Measurements from ENCODE around the gene HDHD5.

The HDHD5 gene

GRCh38 chr22:17158568-17159503 lies at the start of gene HDHD5:
TSS of gene HDHD5 (minus strand) at chr22:17159277. CDS start at chr22:17159251, 26 bp downstream.
- DNase-seq (ENCODE audit: low read depth in 1 of 2, low spot score in 1 of 2), result peak; percentile 78 to 82

- no peak for DNase-seq (ENCODE audit: low read depth in 1 of 2, low spot score in 1 of 2)
Measured at GRCh38 chr22:17205432-17205831, 46.4 kb upstream of the HDHD5 start.

GRCh38 chr22:17201285-17201945 lies 42.3 kb upstream of the HDHD5 start:
- no peak for DNase-seq (ENCODE audit: low read depth in 1 of 2, low spot score in 1 of 2)

GRCh38 chr22:17199003-17199731 lies 40.1 kb upstream of the HDHD5 start:
- no peak for DNase-seq (ENCODE audit: low read depth in 1 of 2, low spot score in 1 of 2)

- no peak for DNase-seq (ENCODE audit: low read depth in 1 of 2, low spot score in 1 of 2)
Measured at GRCh38 chr22:17198170-17199002, 39.3 kb upstream of the HDHD5 start.

GRCh38 chr22:17194213-17194612 lies 35.1 kb upstream of the HDHD5 start:
- no peak for DNase-seq (ENCODE audit: low read depth in 1 of 2, low spot score in 1 of 2)

GRCh38 chr22:17192186-17192585 lies 33.1 kb upstream of the HDHD5 start:
- no peak for DNase-seq (ENCODE audit: low read depth in 1 of 2, low spot score in 1 of 2)

- no peak for DNase-seq (ENCODE audit: low read depth in 1 of 2, low spot score in 1 of 2)
Measured at GRCh38 chr22:17191163-17191784, 32.2 kb upstream of the HDHD5 start.

GRCh38 chr22:17190702-17191101 lies 31.6 kb upstream of the HDHD5 start:
- DNase-seq (ENCODE audit: low read depth in 1 of 2, low spot score in 1 of 2), result no peak

- DNase-seq (ENCODE audit: low read depth in 1 of 2, low spot score in 1 of 2), result no peak
Measured at GRCh38 chr22:17176715-17177114, 17.6 kb upstream of the HDHD5 start.

- DNase-seq (ENCODE audit: low read depth in 1 of 2, low spot score in 1 of 2), result no peak
Measured at GRCh38 chr22:17172029-17172833, 13.2 kb upstream of the HDHD5 start.

GRCh38 chr22:17171153-17172028 lies 12.3 kb upstream of the HDHD5 start:
- DNase-seq (ENCODE audit: low read depth in 1 of 2, low spot score in 1 of 2), result peak; percentile 60 to 68

- no peak for DNase-seq (ENCODE audit: low read depth in 1 of 2, low spot score in 1 of 2)
Measured at GRCh38 chr22:17167486-17167885, 8.4 kb upstream of the HDHD5 start.

GRCh38 chr22:17164392-17165024 lies 5.4 kb upstream of the HDHD5 start:
- DNase-seq (ENCODE audit: low read depth in 1 of 2, low spot score in 1 of 2), result no peak

GRCh38 chr22:17162731-17163130 lies 3.7 kb upstream of the HDHD5 start:
- DNase-seq (ENCODE audit: low read depth in 1 of 2, low spot score in 1 of 2), result no peak

- DNase-seq (ENCODE audit: low read depth in 1 of 2, low spot score in 1 of 2), result no peak
Measured at GRCh38 chr22:17161991-17162390, 2.9 kb upstream of the HDHD5 start.

GRCh38 chr22:17159504-17159951 lies 451 bp upstream of the HDHD5 start:
- DNase-seq (ENCODE audit: low read depth in 1 of 2, low spot score in 1 of 2), result peak; percentile 5 to 7

GRCh38 chr22:17158176-17158567 lies 905 bp downstream of the HDHD5 start:
- DNase-seq (ENCODE audit: low read depth in 1 of 2, low spot score in 1 of 2), result no peak
